Measurements from ENCODE around the gene NFKB2. TPM values are rescaled to one million over a fixed set of nuclear protein-coding genes. Genes with fewer than 3 reads are reported as not detected.
A peak's percentile ranks its signal among the peaks of the same experiment; 100 is the strongest.

Gene NFKB2
- total RNA-seq, 1 donor from 2014 or later, result 19.8 TPM

GRCh38 chr10:102408728-102409603 is 13.5 kb downstream of the NFKB2 start:
- peak; percentile 81 for DNase-seq

- DNase-seq, result peak; percentile 46
Observed at GRCh38 chr10:102409604-102410428, 14.3 kb downstream of the NFKB2 start.

GRCh38 chr10:102410429-102411073 is 15.0 kb downstream of the NFKB2 start:
- peak; percentile 74 for DNase-seq

- DNase-seq, result no peak
Observed at GRCh38 chr10:102411341-102412255, 16.1 kb downstream of the NFKB2 start.

- DNase-seq, result no peak
Observed at GRCh38 chr10:102412293-102412692, 16.8 kb downstream of the NFKB2 start.

- no peak for DNase-seq
Observed at GRCh38 chr10:102413053-102413705, 17.7 kb downstream of the NFKB2 start.

GRCh38 chr10:102413806-102414561 is 18.5 kb downstream of the NFKB2 start:
- DNase-seq, result no peak

GRCh38 chr10:102414749-102415148 is 19.2 kb downstream of the NFKB2 start:
- DNase-seq, result no peak

- DNase-seq, result no peak
Observed at GRCh38 chr10:102416283-102416682, 20.8 kb downstream of the NFKB2 start.

GRCh38 chr10:102416695-102417094 is 21.2 kb downstream of the NFKB2 start:
- no peak for DNase-seq

GRCh38 chr10:102418622-102419268 is 23.2 kb downstream of the NFKB2 start, which contains the start of gene PSD:
Gene PSD, minus strand, starts transcription at chr10:102418785. Its CDS starts 1,747 bp downstream, at chr10:102417038.
- DNase-seq, result no peak

- DNase-seq, result peak; percentile 81
Observed at GRCh38 chr10:102419269-102420180, 24.0 kb downstream of the NFKB2 start.

GRCh38 chr10:102420181-102420713 is 24.7 kb downstream of the NFKB2 start:
- DNase-seq, result no peak

GRCh38 chr10:102420714-102421506 is 25.4 kb downstream of the NFKB2 start, which contains the start of gene FBXL15:
Gene FBXL15, plus strand, starts transcription at chr10:102420836. Its CDS starts 294 bp downstream, at chr10:102421130.
- peak; percentile 99 for DNase-seq

GRCh38 chr10:102421507-102421756 is 25.9 kb downstream of the NFKB2 start:
- no peak for DNase-seq

GRCh38 chr10:102421757-102422512 is 26.4 kb downstream of the NFKB2 start:
- DNase-seq, result no peak
